HG02610 (cell line): ENCODE data around the gene PLCH1.
"Not testable (repeated sequence)": the region's sequence is repeated elsewhere in the genome, so short reads cannot be mapped to it uniquely, and the experiment has no call there.

Source experiments
- ATAC-seq: cut with Tn5 transposase; IDR thresholded peaks from one replicate; pipeline ENCODE4 v1.9.1; 2021; ENCODE audit warnings: mild to moderate bottlenecking, moderate library complexity; ENCODE audit not compliant: unreplicated experiment

PLCH1 gene

GRCh38 chr3:155425396-155425795, 319.5 kb downstream of the PLCH1 start:
- no peak for ATAC-seq

- ATAC-seq, result no peak
Measured at GRCh38 chr3:155424323-155424710, 320.6 kb downstream of the PLCH1 start.

- ATAC-seq, result no peak
Measured at GRCh38 chr3:155423526-155424322, 321.1 kb downstream of the PLCH1 start.

GRCh38 chr3:155420881-155421486, 323.9 kb downstream of the PLCH1 start:
- no peak for ATAC-seq

GRCh38 chr3:155420406-155420805, 324.5 kb downstream of the PLCH1 start:
- no peak for ATAC-seq

GRCh38 chr3:155418407-155418806, 326.5 kb downstream of the PLCH1 start:
- ATAC-seq, result no peak

GRCh38 chr3:155417119-155417517, 327.8 kb downstream of the PLCH1 start:
- no peak for ATAC-seq

- no peak for ATAC-seq
Measured at GRCh38 chr3:155416500-155417118, 328.3 kb downstream of the PLCH1 start.

- ATAC-seq, result no peak
Measured at GRCh38 chr3:155412904-155413303, 332.0 kb downstream of the PLCH1 start.

GRCh38 chr3:155411500-155412223, 333.2 kb downstream of the PLCH1 start:
- ATAC-seq, result no peak

- no peak for ATAC-seq
Measured at GRCh38 chr3:155409336-155409735, 335.5 kb downstream of the PLCH1 start.

- no peak for ATAC-seq
Measured at GRCh38 chr3:155407971-155408370, 336.9 kb downstream of the PLCH1 start.

- ATAC-seq, result no peak
Measured at GRCh38 chr3:155407331-155407730, 337.5 kb downstream of the PLCH1 start.

- no peak for ATAC-seq
Measured at GRCh38 chr3:155404486-155404885, 340.4 kb downstream of the PLCH1 start.

- no peak for ATAC-seq
Measured at GRCh38 chr3:155402656-155403055, 342.2 kb downstream of the PLCH1 start.

- ATAC-seq, result no peak
Measured at GRCh38 chr3:155398046-155398445, 346.8 kb downstream of the PLCH1 start.

GRCh38 chr3:155394896-155395295, 350.0 kb downstream of the PLCH1 start:
- ATAC-seq, result not testable (repeated sequence)

- no peak for ATAC-seq
Measured at GRCh38 chr3:155394240-155394639, 350.6 kb downstream of the PLCH1 start.

- no peak for ATAC-seq
Measured at GRCh38 chr3:155393316-155393715, 351.6 kb downstream of the PLCH1 start.

- ATAC-seq, result no peak
Measured at GRCh38 chr3:155392138-155392537, 352.7 kb downstream of the PLCH1 start.

GRCh38 chr3:155391551-155391958, 353.3 kb downstream of the PLCH1 start:
- ATAC-seq, result no peak
